DND-41 (cell line): ENCODE data around the gene MSI2.

Experiments used
- ATAC-seq: fragments of 200-7000 bp; cut with Tn5 transposase; 3 replicates; pipeline ENCODE4 v1.9.1; 2021; ENCODE audit warnings: low read depth; ENCODE audit not compliant: insufficient read depth
- DNase-seq: peaks from one replicate; pipeline ENCODE4 v3.0.0-alpha.2; 2020
- H2AFZ ChIP-seq: 2 replicates; pipeline ENCODE4 v1.6.0; 2012; ENCODE audit warnings: low read depth, low read length
- H3K27ac ChIP-seq: 2 replicates; pipeline ENCODE4 v1.5.1; 2012; ENCODE audit warnings: low read length, inconsistent platforms
- H3K27me3 ChIP-seq: fragments of 200-600 bp; sonication (generic); 2 replicates; pipeline ENCODE4 v1.6.0; 2012; ENCODE audit warnings: low read length, mild to moderate bottlenecking, inconsistent platforms; ENCODE audit not compliant: insufficient read depth, poor library complexity
- H3K36me3 ChIP-seq: 2 replicates; pipeline ENCODE4 v1.5.1; 2012; ENCODE audit warnings: low read length, inconsistent platforms; ENCODE audit not compliant: insufficient read depth
- H3K4me1 ChIP-seq: 2 replicates; pipeline ENCODE4 v1.5.1; 2012; ENCODE audit warnings: mild to moderate bottlenecking, low read length; ENCODE audit not compliant: insufficient read depth
- H3K4me2 ChIP-seq: 2 replicates; pipeline ENCODE4 v1.6.0; 2012; ENCODE audit warnings: mild to moderate bottlenecking, moderate library complexity, low read length, inconsistent platforms; ENCODE audit not compliant: insufficient read depth
- H3K4me3 ChIP-seq, 2 experiments: fragments of 200-600 bp in 1 of 2; shearing (Covaris generic) in 1 of 2; 2 replicates each; pipeline ENCODE4 v1.5.1; 2012 to 2016; ENCODE audit warnings: inconsistent platforms in 2 of 2, low read length in 2 of 2, mild to moderate bottlenecking in 2 of 2, low read depth in 1 of 2, moderate library complexity in 1 of 2
- H3K79me2 ChIP-seq: 2 replicates; pipeline ENCODE4 v1.6.0; 2012; ENCODE audit warnings: low read length, inconsistent platforms; ENCODE audit not compliant: insufficient read depth
- H3K9ac ChIP-seq: 2 replicates; pipeline ENCODE4 v1.6.0; 2012; ENCODE audit warnings: low read depth, mild to moderate bottlenecking, inconsistent platforms, low read length, moderate library complexity
- H3K9me3 ChIP-seq: 2 replicates; pipeline ENCODE4 v1.5.1; 2012; ENCODE audit warnings: low read length, moderate library complexity, mild to moderate bottlenecking, inconsistent platforms; ENCODE audit not compliant: insufficient read depth, severe bottlenecking
- H4K20me1 ChIP-seq: 2 replicates; pipeline ENCODE4 v1.6.0; 2012; ENCODE audit warnings: low read length; ENCODE audit not compliant: insufficient read depth
- CTCF ChIP-seq: IDR thresholded peaks from 2 replicates; pipeline ENCODE4 v1.5.1; 2012; ENCODE audit warnings: borderline replicate concordance, low read length, moderate library complexity, mild to moderate bottlenecking; ENCODE audit not compliant: poor library complexity, severe bottlenecking; ENCODE audit errors: extremely low read depth
- EZH2 ChIP-seq: IDR thresholded peaks from 3 replicates; pipeline ENCODE4 v1.6.1; 2012; ENCODE audit warnings: borderline replicate concordance, low read depth, mild to moderate bottlenecking, moderate library complexity, low read length, inconsistent platforms; ENCODE audit not compliant: severe bottlenecking

The MSI2 gene

GRCh38 chr17:57585341-57586195 is 329.2 kb downstream of the MSI2 start:
- Histone ChIP-seq H3K27me3 (no peaks in the 10 kb centered on the region), H3K4me3 (no peak overlapping the region), H2AFZ (no peak overlapping the region), H3K27ac (peak overlapping the region; percentile 83), H3K4me2 (no peak overlapping the region), H3K9ac (peak overlapping the region; percentile 0; the same call in 1 of the 2 replicates), H3K4me1 (peaks cover 55% of the 10 kb centered on the region), H4K20me1 (peaks cover 5% of the 10 kb centered on the region; the same call in 1 of the 2 replicates), H3K9me3 (no peaks in the 10 kb centered on the region), H3K36me3 (peaks cover 93% of the 10 kb centered on the region), H3K79me2 (peaks cover 97% of the 10 kb centered on the region)
- ATAC-seq (peak; percentile 85), DNase-seq (peak; percentile 64)
- TF ChIP-seq EZH2, result no peak
- no peak for TF ChIP-seq CTCF

- Histone ChIP-seq H3K9ac (peak overlapping the region; percentile 0; the same call in 1 of the 2 replicates), H3K4me1 (peaks cover 58% of the 10 kb centered on the region), H3K27ac (peak overlapping the region; percentile 83), H3K9me3 (no peaks in the 10 kb centered on the region), H3K4me2 (no peak overlapping the region), H4K20me1 (peaks cover 5% of the 10 kb centered on the region; the same call in 1 of the 2 replicates), H3K79me2 (peaks cover 99% of the 10 kb centered on the region), H3K27me3 (no peaks in the 10 kb centered on the region), H3K4me3 (no peak overlapping the region), H3K36me3 (peaks cover 95% of the 10 kb centered on the region), H2AFZ (no peak overlapping the region)
- DNase-seq (no peak), ATAC-seq (no peak)
- TF ChIP-seq EZH2, result no peak
- TF ChIP-seq CTCF, result no peak
Observed at GRCh38 chr17:57586196-57586740, 329.9 kb downstream of the MSI2 start.

- Histone ChIP-seq H3K4me3 (no peak overlapping the region), H3K27me3 (no peaks in the 10 kb centered on the region), H3K4me1 (peaks cover 58% of the 10 kb centered on the region), H3K27ac (peak overlapping the region; percentile 83), H3K9ac (no peak overlapping the region; the same call in 1 of the 2 replicates), H3K36me3 (peaks cover 95% of the 10 kb centered on the region), H2AFZ (no peak overlapping the region), H3K4me2 (no peak overlapping the region), H4K20me1 (peaks cover 5% of the 10 kb centered on the region; the same call in 1 of the 2 replicates), H3K9me3 (no peaks in the 10 kb centered on the region), H3K79me2 (peaks cover 99% of the 10 kb centered on the region)
- TF ChIP-seq CTCF, result no peak
- TF ChIP-seq EZH2, result no peak
- DNase-seq (no peak), ATAC-seq (no peak)
Observed at GRCh38 chr17:57586742-57587141, 330.4 kb downstream of the MSI2 start.
